ENCODE results near the gene SEZ6L.
"Not testable (repeated sequence)": the region's sequence is repeated elsewhere in the genome, so short reads cannot be mapped to it uniquely, and the experiment has no call there.

The SEZ6L gene

DNA sequence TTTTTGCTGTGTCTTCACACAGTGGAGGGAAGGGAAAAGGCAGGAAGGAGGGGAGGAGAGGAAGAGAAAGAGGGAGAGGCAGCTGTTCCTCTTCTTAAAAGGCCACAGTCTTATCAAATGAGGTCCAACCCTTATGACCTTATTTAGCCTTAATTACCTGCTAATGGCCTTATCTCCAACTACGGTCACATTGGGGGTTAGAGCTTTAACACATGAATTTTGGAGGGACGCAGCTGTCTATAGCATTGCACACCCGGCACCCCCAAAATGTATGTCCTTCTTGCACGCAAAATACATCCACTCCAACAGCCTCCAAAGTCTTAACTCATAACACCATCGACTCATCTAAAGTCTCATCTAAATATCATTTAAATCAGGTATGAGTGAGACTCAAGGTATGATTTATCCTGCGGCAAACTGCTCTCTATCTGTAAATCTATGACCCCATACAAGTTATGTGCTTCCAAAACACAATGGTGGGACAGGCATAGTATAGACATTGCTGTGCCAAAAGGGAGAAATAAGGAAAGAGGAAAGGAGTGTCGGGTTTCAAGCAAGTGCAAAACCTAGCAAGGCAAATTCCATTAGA lies 214.8 kb downstream of the SEZ6L start:
- no peak for DNase-seq (ENCODE audit: low read depth in 2 of 2)

DNA sequence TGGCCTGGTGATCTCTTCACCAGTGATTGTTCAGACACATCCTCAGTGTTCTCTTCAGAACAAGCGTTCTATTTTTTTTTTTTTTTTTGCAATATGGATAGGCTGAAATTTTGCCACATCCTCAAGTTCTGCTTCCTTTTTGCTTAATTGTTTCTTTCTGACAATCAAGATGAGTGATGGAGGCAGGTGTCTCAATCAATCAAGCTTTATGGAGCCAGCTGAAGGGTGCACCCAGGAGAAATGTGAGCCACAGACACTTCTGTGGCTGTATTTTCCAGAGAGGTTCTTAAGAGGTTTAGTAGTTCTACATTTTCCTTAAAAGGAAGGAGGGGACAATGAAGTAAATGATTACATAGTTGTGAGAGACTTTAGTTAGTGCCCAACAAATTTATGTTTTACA lies 215.9 kb downstream of the SEZ6L start:
- DNase-seq (ENCODE audit: low read depth in 2 of 2): no peak

DNA sequence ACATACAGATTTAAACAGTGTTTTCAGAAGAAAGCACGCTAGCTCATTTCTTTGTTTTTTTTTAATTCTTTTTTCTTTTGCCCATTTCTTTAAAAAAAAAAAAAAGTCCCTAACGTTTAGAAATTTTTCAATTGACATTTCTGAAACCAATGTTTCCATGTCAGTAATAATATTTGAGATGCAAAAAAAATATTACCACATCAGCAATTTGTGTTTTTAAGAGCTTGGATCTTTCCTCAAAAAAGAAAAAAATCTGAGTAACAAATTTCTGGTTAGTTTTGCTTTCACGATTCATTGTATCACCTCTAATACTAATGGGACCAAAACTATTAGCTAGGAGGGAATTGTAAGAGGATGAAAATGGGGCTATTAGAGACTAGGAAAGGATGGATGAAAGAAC lies 219.9 kb downstream of the SEZ6L start:
- no peak for DNase-seq (ENCODE audit: low read depth in 2 of 2)

DNA sequence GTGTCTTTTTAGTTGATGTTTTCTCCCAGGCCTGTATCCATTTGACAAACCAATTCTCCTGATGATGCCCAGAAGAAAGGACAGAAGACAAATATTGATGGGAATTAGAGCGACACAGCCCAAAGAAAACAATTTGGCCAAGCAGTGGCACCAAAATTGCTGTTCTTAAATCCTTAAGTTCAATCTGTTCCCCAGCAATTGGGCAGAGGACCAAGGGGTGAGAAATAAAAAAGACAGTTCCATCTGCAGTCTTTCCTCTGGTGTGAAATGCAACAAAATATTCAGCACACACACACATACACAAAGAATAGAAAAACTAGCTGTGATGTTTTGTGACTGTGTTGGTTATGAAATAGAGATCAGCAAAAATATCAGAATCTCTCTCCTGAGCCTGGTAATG lies 221.8 kb downstream of the SEZ6L start:
- no peak for DNase-seq (ENCODE audit: low read depth in 2 of 2)

DNA sequence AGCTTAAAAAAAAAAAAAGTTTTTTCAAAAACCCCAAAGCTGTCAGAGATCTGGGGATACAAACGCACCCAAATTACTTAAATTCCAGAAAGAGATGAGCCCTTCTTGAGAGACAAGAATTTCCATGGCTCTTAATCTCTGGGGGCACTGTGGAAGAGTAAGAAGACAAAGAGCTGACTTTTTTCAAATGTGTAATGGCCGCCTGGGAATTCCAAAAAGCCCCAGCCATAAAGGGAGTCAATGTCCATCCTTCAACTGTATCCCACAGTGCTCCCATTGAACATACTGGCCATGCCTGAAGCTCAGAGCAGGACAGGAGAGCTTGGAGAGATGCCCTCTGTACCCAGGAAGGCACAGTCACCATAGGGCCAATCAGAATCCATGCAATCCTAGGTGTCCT lies 222.4 kb downstream of the SEZ6L start:
- DNase-seq (ENCODE audit: low read depth in 2 of 2): no peak

DNA sequence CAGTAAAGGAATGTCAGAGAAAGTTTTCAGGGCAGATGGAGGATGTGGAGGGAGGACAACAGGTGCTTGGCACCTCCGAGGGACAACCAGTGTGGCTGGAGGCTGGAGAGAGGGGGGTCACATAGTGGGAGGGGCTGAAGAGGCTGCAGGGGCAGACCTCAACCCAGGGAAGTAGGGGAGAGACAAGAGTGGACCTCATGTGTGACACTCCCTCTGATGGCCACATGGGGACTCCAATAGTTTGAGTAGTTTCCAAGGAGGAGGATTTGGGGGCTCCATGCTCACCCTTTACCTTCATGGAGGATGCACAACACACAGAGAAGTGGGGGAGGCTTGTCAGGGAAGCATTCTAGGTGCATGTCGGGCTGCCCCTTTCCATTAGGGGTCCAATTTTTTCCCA lies 224.7 kb downstream of the SEZ6L start:
- no peak for DNase-seq (ENCODE audit: low read depth in 2 of 2)

DNA sequence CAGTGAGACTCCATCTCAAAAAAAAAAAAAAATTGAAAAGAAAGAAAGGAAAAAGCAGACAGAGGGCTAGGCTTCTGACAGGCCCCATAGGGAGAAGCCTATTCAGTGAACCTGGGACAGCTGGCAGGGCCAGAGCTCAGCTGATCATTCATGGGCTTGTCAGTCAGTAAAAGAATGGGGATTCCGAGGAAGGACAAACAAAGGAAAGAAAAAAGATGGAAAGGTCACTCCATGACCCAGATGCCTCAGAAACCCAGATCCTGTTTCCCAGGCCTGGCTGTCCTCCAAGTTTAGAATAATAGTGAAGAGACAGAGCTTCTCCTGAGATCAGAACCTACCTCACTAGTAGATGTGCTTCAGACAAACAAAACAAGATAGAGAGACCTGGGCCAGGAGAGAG lies 225.5 kb downstream of the SEZ6L start:
- DNase-seq (ENCODE audit: low read depth in 2 of 2): no peak

DNA sequence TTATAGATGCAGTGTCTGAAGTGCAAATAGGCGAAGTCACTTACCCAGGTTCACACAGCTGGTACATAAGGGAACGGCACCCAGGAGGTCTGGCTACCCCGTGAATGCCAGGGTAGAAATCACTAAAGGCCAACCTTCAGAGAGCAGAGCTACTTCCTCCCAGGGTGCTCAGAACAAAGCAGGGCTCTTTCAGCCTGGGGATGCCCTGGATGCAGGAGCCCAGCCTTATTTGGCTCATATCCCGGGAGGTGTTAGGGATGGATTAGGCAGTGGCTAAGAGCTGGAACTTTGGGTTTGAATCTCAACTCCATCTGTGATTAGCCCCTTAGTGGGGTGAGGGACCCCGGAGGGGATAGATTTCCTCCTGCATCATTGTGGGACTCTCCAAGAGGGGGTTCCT lies 226.7 kb downstream of the SEZ6L start:
- no peak for DNase-seq (ENCODE audit: low read depth in 2 of 2)

DNA sequence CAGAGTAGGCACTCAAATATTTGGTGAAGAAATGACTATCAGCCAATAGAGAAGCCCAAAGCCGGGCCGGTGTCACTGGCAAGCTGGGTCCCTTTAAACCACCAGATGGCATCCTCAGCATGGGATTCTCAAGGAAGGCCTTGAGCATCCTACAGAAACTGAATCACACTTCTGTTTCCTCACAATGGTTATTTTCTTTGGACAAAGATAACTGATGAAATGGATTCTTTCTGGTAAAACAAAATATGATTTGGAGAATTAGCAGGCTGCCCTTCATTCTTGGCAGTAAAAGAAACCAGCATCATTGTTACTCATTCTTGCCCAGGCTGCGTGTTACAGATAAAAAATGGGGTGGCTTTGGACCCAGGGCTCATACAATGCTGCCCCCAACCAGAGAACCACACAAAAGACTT lies 229.5 kb downstream of the SEZ6L start:
- DNase-seq (ENCODE audit: low read depth in 2 of 2): peak; percentile 35 to 55

DNA sequence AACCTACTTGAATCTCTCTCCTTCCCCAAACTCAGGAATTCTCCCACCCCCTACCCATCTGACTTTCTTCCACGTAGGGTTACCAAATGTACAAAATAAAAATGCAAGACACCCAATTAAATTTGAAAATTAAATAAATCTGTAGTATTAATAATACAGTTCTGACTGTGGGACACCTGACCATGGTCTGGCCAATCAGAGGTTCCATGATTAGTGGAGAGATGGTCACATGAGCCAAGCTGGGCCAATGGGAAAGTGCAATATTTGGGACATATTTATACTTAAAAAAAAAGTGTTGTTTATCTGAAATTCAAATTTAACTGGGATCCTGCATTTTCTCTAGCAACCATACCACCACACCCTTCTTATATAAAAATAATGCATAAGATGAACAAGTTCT lies 230.0 kb downstream of the SEZ6L start:
- DNase-seq (ENCODE audit: low read depth in 2 of 2): no peak

DNA sequence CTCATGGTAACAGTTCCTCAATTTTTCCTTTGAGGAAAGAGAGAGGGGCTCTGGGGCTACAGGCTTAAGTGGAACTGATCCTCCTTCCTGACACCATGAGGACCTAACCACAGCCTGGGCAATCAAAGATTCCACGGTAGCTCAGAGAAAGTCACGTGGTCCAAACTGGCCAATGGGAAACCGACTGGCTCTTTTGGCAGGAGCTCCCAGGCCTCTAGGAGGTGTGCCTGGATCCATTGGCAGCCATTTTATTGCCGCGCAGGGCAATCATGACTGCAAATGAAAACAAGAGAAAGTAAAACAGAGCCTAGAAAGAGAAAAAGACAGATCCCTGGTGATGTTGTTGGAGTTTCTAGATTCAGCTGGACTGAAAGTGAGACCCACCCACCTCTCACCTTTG lies 232.5 kb downstream of the SEZ6L start:
- DNase-seq (ENCODE audit: low read depth in 2 of 2): no peak

DNA sequence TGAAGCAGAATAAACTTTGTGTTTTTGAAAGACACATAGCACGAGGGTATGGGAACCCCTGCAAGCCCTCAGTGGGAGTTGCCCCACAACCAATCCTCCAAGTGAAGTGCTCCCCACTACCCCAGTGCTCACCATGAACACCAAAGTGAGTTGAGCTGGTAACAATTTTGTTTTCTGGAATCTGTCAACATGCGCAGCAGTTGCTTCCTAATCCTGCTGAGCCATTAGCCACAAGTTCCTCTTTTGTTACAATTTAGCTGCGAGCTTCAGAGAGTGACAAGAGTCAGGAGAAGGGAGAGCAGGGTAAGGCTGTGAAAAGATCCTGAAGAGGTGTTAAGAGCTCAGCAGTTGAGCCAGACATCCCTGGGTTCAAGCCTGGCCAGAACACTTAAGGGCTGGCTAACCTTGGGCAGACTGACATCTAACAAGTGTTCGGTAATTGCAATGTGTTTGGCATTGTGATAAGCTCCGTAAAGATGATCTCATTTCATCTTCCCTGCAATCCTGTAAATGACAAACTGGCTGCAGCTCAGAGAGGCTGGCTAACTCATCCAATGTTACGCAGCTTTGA lies 235.7 kb downstream of the SEZ6L start:
- DNase-seq (ENCODE audit: low read depth in 2 of 2): no peak

DNA sequence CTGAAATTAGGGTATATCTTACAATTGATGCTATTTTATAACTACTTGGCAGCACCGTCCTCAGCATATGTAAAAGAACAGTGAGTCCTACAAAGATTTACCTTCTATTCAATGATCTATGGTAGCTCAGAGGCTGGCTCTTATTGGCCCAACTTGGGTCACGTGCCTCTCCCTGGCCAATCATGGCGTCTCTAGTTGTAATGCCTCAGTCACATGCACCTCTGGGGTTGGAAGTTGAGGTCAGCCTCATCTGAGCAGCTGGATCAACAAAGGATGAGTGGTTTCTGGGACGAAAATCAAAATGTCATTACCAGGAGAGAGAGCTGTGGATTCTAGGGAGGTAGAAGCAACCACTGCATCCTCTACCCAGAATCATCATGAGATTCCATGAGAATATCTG lies 236.9 kb downstream of the SEZ6L start:
- no peak for DNase-seq (ENCODE audit: low read depth in 2 of 2)

DNA sequence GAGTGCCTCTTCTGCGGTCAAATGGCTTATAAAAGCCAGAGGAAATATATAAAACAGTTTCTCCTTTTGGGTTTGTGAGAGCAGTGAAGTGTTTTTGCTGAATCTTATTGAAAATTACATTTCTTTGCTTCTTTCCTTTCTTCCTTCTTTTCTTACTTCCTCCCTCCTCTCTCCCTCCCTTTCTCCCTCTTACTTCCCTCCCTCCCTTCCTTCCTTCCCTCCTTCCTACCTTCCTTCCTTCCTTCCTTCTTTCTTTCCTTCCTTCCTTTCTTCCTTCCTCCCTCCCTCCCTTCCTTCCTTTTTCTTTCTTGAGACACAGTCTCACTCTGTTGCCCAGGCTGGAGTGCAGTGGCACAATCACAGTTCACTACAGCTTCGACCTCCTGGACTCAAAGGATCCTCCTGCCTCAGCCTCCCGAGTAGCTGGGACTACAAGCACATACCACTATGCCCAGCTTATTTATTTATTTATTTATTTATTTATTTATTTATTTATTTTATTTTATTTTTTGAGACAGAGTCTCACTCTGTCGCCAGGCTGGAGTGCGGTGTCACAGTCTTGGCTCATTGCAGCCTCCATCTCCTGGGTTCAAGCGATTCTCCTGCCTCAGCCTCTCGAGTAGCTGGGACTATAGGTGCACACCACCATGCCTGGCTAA lies 239.4 kb downstream of the SEZ6L start:
- DNase-seq (ENCODE audit: low read depth in 2 of 2): not testable (repeated sequence)

DNA sequence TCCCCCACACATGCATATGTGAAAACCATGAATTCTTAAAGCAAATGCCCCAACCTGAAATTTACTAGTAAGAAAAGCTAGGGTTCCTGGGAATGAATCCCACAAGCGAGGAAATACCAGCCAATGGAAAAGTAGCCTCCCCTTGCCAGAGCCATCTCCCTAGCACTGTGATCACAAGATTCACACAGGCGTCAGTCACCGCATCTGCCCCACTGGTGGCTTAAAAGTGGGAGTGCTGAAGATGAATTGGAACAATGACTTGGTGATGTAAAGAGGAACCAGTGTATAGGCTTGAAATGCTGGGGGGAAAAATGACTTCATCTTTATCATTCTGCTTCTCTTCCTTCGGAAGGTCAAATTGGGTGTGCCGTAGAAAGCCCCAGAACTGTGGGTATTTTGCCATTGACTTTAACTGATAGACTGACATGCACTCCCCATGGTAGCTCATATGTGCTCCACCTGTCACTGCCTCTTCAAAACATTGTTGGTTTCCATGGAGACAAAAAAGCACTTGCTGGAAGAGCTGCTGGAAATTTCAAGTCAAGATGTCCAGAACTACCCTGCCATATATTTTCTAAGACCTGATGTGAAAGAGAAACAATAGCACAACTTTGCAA lies 240.6 kb downstream of the SEZ6L start:
- DNase-seq (ENCODE audit: low read depth in 2 of 2): no peak

DNA sequence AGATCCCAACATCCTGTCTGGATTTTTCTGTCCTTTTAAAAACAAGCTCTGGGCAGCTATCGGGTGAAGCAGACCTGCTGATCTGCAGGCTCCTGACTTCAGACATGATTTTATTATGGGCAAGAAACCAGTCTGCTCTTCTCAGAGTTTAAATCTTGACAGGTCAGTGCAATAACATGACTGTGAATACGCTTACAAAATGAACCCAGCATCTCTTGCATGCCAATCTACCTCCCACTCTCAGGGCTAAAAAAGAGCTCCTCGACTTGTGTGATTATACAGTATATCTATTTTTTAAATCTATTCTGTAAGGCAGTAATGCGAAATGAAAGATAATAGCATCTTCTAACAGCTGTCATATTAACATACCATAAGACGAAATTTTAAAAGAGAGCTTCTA lies 241.1 kb downstream of the SEZ6L start:
- DNase-seq (ENCODE audit: low read depth in 2 of 2): no peak

DNA sequence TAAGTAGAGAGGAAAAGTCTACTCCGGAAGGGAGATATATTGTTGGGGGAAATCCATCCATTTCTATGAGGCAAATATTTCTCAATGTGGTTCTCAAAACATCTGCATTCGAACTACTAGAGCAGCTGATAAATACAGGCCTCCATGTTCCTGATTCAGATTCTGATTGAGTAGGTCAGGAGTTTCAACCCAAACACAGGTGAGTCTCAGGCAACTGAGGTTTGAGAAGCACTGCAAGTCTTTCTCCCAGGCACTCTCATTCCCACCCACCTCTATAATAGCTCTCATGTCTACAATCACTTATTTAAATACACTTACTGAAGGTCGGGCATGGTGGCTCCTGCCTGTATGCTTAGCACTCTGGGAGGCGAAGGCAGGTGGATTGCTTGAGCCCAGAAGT lies 245.1 kb downstream of the SEZ6L start:
- DNase-seq (ENCODE audit: low read depth in 2 of 2): no peak

DNA sequence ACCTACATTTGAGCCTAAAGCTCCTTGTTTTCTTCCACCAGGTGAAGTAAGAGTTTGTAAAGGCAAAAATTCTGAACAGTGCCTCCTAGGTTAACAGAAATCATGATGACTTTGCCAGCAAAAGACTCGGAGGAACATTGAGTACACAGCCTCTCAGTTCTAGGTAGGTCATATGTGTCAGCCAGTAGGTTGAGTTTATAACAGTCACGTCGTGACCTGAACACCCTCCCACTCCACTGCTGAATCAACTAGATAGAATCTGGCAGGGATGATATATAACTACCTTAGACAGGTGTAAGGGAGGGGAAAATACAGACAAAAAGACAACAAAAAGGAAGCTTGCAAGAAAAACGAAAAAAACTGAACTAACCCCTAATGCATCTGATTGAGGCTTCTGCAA lies 247.0 kb downstream of the SEZ6L start:
- no peak for DNase-seq (ENCODE audit: low read depth in 2 of 2)

DNA sequence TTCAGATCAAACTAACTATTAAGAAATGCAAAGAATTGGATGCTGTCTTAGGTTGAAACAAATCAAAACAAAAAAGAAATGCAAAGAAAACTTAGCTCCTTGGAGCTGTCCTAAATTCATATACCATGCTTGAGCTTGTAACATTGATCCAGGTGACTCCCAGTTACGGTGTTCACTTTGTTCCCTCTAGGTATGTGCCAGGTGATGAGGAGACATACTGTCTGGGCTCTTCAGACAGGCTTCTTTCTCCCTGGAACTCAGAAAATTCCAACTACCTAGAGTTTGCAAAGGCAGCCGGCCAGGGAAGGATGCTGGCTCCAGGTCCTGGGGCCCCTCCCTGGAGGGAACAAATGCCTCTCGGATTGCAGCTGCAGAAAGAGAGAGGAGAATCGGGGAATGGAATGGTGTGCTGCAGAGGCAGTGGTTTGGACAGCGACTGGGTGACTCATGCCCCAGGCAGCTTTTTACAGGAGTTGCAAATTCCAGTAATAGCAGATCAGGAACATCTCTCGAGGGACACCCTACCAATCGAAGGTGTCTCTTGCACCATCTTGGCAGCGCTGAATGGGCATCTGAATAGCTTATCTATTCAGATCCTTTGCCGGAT lies 247.5 kb downstream of the SEZ6L start:
- DNase-seq (ENCODE audit: low read depth in 2 of 2): no peak

DNA sequence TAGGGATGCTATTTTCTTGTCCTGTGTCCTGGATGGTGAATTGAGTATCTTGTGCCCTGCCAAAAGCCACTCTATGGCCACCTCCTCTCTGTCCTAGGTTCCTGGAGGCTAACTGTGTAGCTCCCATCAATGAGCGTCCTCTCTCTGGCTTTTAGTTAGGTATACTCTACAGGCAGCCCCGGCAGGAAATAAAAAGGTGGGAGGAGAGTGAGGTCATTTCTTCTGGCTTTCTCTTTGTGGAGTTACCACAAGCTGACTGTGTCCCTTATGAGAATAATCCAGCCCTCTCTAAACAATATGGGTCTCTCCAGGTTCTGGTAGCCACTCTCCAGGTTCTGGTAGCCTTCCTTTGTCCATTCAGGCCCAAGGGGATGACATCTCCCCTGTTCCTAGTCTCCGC lies 248.1 kb downstream of the SEZ6L start:
- no peak for DNase-seq (ENCODE audit: low read depth in 2 of 2)

DNA sequence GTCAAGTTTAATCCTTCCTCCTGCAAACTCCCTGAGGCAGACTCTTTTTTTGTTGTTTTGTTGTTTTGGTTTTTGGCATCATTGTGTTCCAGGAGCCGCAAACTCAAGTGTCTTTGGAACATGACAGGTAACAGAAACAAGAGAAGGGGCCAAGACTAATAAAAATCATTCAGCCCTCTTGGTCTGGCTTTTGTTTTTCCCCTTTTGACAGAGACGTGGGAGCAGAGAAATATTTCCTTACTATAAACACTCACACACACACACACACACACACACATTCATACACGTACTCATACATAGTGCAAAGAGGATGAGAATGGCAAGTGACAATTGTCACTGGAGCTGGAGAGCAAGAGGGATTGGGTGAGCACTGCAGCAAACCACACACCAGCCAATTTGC lies 249.4 kb downstream of the SEZ6L start:
- DNase-seq (ENCODE audit: low read depth in 2 of 2): no peak

DNA sequence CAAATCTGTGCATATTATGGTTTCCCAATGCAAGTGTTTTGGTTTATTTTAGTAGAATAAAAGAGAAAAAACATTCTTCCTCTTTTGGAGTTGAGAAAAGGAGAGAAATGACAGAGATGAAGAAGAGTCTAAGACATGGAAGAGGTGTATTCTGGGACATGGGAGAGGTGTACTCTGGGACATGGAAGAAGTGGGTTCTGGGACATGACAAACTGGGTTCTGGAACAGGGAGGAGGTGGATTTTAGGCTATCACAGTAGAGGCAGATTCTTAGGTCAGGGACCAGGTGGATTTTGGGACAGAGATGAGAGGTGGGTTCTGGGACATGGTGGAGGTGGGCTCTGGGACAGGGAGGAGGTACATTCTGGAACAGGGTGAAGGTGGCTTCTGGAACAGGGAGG lies 257.7 kb downstream of the SEZ6L start:
- DNase-seq (ENCODE audit: low read depth in 2 of 2): no peak

Data from stimulated activated CD4-positive, alpha-beta T cell treated with anti-CD3 and anti-CD28 coated beads, Interleukin-12 subunit alpha, Interleukin-12 subunit beta, amount 100 ng/mL, for 24 hours (primary cell).